Measurements from ENCODE around the gene SLC66A1. TPM values are rescaled to one million over a fixed set of nuclear protein-coding genes. Genes with fewer than 3 reads are reported as not detected.

SLC66A1 gene
- total and polyA plus RNA-seq, 2 donors (not counting 3 experiments of a cell fraction or from before 2014, with no cell fraction given) = 15.3 to 32.6 TPM

DNA sequence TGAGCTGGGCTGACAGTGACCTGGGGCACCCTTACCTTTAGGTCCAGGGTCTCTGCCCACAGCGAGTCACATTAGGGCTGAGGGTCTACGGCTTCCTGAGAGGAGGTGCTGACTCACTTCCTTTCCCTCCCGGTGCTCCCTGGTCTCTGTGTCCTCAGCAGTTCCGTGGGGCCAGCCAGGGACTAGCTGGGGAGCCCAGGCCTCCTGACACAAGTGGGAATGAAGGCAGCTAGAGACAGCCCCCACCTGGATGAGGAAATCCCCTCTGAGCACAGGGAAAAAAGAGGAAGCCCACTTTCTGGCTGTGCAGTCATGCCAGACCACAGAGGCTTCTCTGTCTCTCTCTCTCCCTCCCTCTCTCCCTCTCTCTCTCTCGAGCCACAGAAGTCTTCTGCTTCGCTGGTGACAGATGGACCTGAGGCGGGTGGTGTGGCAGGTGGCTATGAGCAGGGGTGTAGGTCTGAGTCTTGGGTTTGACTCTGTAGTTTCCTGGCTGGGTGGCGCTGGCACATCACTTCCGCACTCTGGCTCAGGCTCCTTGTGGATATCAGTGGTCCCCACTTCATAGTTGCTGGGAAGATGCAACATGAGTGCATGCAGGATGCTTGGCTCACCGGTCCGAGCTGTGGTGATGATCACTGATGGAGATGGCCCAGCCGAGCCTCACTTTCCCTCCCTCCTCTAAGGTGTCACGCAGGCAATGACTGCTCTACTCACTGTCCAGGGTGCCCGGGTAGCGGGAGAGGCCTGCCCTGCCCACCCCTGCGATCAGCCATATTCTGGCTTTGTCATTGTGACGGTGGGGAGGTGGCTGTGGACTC, 3.5 kb downstream of the SLC66A1 start:
- peaks cover 0 to 2% of the 10 kb centered on the region in 2 experiments for H3K36me3 ChIP-seq (ENCODE audit: control insufficient read depth in 2 of 2, extremely low read depth in 1 of 2, insufficient read depth in 2 of 2, low read length in 2 of 2)
- H3K4me1 ChIP-seq (ENCODE audit: control insufficient read depth, extremely low read depth, insufficient read depth, low read length) = peaks cover 21% of the 10 kb centered on the region
- peak overlapping the region; percentile 13 for H3K4me2 ChIP-seq (ENCODE audit: insufficient read depth, low read length)
- H3K9me1 ChIP-seq (replicated peaks; ENCODE audit: control insufficient read depth, extremely low read depth, insufficient read depth, low read length) = no peaks in the 10 kb centered on the region
- ChIA-PET CTCF (interaction anchor here (1.0 to 1.2 kb wide), 3 partner anchors 29 to 389 kb away, joined by 3 to 4 read pairs (median 4); no protein-coding TSS in a partner anchor), POLR2A (interaction anchor here (0.5 to 0.6 kb wide), 2 partner anchors 52 to 404 kb away, joined by 3 read pairs; no protein-coding TSS in a partner anchor)
- intact Hi-C loops (cut with micrococcal nuclease) (no loop called here), dilution Hi-C loops (cut with MboI; ENCODE audit: extremely low pct_ligation_motif_present, low sequenced_read_pairs) (no loop called here)
- H2AFZ ChIP-seq (ENCODE audit: low read depth, low read length) = no peak overlapping the region
- H3K4me3 ChIP-seq (replicated peaks in 1 of 3; ENCODE audit: insufficient read depth in 1 of 3, low read depth in 1 of 3, low read length in 3 of 3) = no peak overlapping the region
- H3K79me2 ChIP-seq (ENCODE audit: control insufficient read depth, insufficient read depth, low read length) = peaks cover 12% of the 10 kb centered on the region
- DNase-seq (ENCODE audit: low read depth, low spot score) (peak; percentile 47), FAIRE-seq (peak; percentile 92)
- H3K27me3 ChIP-seq (ENCODE audit: control insufficient read depth in 2 of 2, insufficient read depth in 2 of 2, low read length in 2 of 2) = no peaks in the 10 kb centered on the region
- H3K9ac ChIP-seq (replicated peaks; ENCODE audit: extremely low read depth, insufficient read depth, low read length) = no peak overlapping the region
- peak; percentile 44 for TF ChIP-seq FOS (IDR thresholded peaks at IDR 0.05; ENCODE audit: borderline replicate concordance, insufficient read depth, low read length)
- TF ChIP-seq MYC (IDR thresholded peaks at IDR 0.05; ENCODE audit: low read depth, low read length) = no peak
- H3K27ac ChIP-seq (ENCODE audit: insufficient read depth, low read depth, low read length) = peak overlapping the region; percentile 53
- H3K9me3 ChIP-seq (replicated peaks; ENCODE audit: control insufficient read depth, insufficient read depth, low read length) = no peaks in the 10 kb centered on the region
- BruUV-seq (replicated peaks) = no TSS peak
- no peaks in the 10 kb centered on the region for H4K20me1 ChIP-seq (replicated peaks; ENCODE audit: control insufficient read depth, extremely low read depth, insufficient read depth, low read length)

- Histone ChIP-seq H3K4me3 (replicated peaks in 1 of 3; ENCODE audit: insufficient read depth in 1 of 3, low read depth in 1 of 3, low read length in 3 of 3) (no peak overlapping the region), H3K36me3 (ENCODE audit: control insufficient read depth in 2 of 2, extremely low read depth in 1 of 2, insufficient read depth in 2 of 2, low read length in 2 of 2) (peaks cover 2% of the 10 kb centered on the region in 2 experiments), H2AFZ (ENCODE audit: low read depth, low read length) (no peak overlapping the region), H3K27me3 (ENCODE audit: control insufficient read depth in 2 of 2, insufficient read depth in 2 of 2, low read length in 2 of 2) (no peaks in the 10 kb centered on the region), H3K79me2 (ENCODE audit: control insufficient read depth, insufficient read depth, low read length) (peaks cover 5% of the 10 kb centered on the region), H3K9me3 (replicated peaks; ENCODE audit: control insufficient read depth, insufficient read depth, low read length) (no peaks in the 10 kb centered on the region), H3K9ac (replicated peaks; ENCODE audit: extremely low read depth, insufficient read depth, low read length) (no peak overlapping the region), H3K4me2 (ENCODE audit: insufficient read depth, low read length) (no peak overlapping the region), H4K20me1 (replicated peaks; ENCODE audit: control insufficient read depth, extremely low read depth, insufficient read depth, low read length) (no peaks in the 10 kb centered on the region), H3K27ac (ENCODE audit: insufficient read depth, low read depth, low read length) (no peak overlapping the region), H3K4me1 (ENCODE audit: control insufficient read depth, extremely low read depth, insufficient read depth, low read length) (peaks cover 16% of the 10 kb centered on the region), H3K9me1 (replicated peaks; ENCODE audit: control insufficient read depth, extremely low read depth, insufficient read depth, low read length) (no peaks in the 10 kb centered on the region)
- DNase-seq (ENCODE audit: low read depth, low spot score) (no peak), FAIRE-seq (no peak)
- no TSS peak for BruUV-seq (replicated peaks)
- dilution Hi-C loops (cut with MboI; ENCODE audit: extremely low pct_ligation_motif_present, low sequenced_read_pairs) (no loop called here), intact Hi-C loops (cut with micrococcal nuclease) (no loop called here)
- POLR2A ChIA-PET = no interaction called here
- CTCF ChIA-PET = no interaction called here
- TF ChIP-seq EZH2 (IDR thresholded peaks at IDR 0.05; ENCODE audit: borderline replicate concordance, low read depth, low read length, severe bottlenecking) (no peak), MAX (IDR thresholded peaks at IDR 0.05; ENCODE audit: insufficient read depth, insufficient read length) (no peak), JUN (IDR thresholded peaks at IDR 0.05; ENCODE audit: borderline replicate concordance, insufficient read depth, insufficient read length, low read depth) (no peak), GATA2 (IDR thresholded peaks at IDR 0.05; ENCODE audit: insufficient read depth, insufficient read length, low read depth, low read length) (no peak), POLR2A (IDR thresholded peaks at IDR 0.05; ENCODE audit: low read depth, low read length) (no peak), MYC (IDR thresholded peaks at IDR 0.05; ENCODE audit: low read depth, low read length) (no peak), POLR2AphosphoS5 (IDR thresholded peaks at IDR 0.05; ENCODE audit: insufficient read depth, low read depth, low read length) (no peak)
- TF ChIP-seq, protein P1, sequence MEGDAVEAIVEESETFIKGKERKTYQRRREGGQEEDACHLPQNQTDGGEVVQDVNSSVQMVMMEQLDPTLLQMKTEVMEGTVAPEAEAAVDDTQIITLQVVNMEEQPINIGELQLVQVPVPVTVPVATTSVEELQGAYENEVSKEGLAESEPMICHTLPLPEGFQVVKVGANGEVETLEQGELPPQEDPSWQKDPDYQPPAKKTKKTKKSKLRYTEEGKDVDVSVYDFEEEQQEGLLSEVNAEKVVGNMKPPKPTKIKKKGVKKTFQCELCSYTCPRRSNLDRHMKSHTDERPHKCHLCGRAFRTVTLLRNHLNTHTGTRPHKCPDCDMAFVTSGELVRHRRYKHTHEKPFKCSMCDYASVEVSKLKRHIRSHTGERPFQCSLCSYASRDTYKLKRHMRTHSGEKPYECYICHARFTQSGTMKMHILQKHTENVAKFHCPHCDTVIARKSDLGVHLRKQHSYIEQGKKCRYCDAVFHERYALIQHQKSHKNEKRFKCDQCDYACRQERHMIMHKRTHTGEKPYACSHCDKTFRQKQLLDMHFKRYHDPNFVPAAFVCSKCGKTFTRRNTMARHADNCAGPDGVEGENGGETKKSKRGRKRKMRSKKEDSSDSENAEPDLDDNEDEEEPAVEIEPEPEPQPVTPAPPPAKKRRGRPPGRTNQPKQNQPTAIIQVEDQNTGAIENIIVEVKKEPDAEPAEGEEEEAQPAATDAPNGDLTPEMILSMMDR (IDR thresholded peaks at IDR 0.05; ENCODE audit: extremely low read depth in 1 of 2, insufficient read depth in 1 of 2, low read depth in 1 of 2, low read length in 2 of 2) = no peak
These were observed 5.2 kb downstream of the SLC66A1 start for GRCh38 chr1:19317126-19317910.

Data from endothelial cell of umbilical vein (primary cell).